Measurements from ENCODE around the gene GOLIM4.

DNA sequence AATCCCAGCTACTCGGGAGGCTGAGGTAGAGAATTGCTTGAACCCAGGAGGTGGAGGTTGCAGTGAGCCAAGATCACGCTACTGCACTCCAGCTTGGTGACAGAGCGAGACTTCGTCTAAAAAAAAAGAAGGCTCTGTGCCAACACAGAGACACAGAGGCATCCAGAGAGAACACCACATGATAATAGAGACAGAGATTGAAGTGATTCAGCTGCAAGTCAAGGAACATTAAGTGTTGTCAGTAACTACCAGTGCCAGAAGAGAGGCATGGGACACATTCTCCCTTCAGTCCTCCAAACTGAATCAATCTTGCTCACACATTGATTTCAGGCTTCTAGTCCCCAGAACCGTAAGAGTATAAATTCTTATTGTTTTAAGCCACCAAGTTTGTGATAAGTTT, 97.5 kb downstream of the GOLIM4 start:
- no peak for TF ChIP-seq YY1 (IDR thresholded peaks at IDR 0.05; ENCODE audit: insufficient read depth, insufficient read length)
- TF ChIP-seq ZNF274 (IDR thresholded peaks at IDR 0.05; ENCODE audit: low read depth, low read length) = no peak

Data from NT2/D1 (cell line).